Stimulated activated CD4-positive, alpha-beta T cell treated with anti-CD3 and anti-CD28 coated beads, TNF-alpha, amount 100 ng/mL, for 48 hours (primary cell): Measurements from ENCODE around the gene PAX2.

Source experiments
- DNase-seq, 3 donors: peaks; one replicate each; pipeline ENCODE4 v3.0.0-alpha.2; 2020; ENCODE audit warnings: low read depth in 3 of 3

PAX2 gene

DNA sequence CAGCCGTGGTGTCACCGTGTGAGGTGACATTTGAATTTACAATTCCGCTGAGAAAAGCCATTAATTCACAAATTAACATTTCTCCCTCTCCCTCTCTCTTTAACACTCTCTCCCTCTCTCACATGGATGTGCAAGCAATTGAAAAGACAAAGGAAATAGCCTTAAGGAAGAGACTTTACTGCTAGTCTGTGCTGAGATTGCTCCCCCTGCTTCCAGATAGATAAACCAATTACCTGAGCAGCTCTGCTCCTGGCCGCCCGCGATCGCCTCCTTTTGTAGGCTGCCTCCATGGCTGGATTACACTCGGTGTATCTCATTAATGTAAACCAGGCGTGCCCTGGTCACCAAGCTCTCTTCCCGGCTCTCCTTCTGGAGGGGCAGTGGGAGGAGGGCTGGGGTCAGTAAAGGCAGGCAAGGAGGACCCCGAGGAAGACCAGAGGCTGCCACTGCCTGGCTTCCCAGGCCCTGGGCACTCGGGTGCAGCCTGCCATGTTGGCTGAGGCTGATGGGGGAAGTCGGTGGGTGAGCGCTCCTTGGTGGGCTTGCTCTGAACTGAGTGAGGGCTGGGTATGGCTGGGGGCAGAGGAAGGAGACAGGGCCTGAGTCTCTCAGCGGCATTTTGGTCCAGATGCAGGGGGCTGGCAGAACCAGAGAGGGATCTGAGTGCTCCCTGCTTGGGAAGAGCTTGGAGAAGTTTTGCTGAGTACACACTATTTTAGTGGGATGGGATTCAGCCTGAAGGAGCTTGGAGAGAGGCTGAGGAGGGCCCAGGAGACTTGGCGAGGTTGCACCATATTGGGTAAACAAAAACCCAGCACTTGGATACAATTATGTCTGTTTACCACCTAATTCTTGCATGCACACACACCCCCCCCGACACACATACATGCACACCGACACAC lies 42.9 kb downstream of the PAX2 start:
- DNase-seq = no peak

DNA sequence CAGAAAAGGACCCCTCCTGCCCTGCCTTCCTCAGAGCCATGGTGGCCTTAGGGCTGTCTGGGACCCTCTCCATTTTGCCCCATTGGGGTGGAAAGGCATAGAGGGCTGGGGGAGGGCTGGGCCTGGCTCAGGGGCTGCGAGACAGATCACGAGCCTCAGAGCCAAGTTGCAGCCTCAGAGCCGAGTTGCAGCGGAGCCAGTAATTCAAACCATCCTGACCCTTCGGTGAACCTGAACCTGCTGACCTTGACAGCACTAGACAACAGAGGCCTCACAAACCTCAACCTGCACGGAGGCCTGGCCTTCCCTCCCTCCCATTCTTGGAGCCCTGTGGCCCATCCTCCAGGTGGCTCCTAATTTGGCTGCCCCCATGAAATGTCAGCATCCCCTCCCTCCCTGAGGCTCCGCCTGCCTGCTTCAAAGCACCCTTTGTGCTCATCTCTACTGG lies 45.4 kb downstream of the PAX2 start:
- DNase-seq = no peak

DNA sequence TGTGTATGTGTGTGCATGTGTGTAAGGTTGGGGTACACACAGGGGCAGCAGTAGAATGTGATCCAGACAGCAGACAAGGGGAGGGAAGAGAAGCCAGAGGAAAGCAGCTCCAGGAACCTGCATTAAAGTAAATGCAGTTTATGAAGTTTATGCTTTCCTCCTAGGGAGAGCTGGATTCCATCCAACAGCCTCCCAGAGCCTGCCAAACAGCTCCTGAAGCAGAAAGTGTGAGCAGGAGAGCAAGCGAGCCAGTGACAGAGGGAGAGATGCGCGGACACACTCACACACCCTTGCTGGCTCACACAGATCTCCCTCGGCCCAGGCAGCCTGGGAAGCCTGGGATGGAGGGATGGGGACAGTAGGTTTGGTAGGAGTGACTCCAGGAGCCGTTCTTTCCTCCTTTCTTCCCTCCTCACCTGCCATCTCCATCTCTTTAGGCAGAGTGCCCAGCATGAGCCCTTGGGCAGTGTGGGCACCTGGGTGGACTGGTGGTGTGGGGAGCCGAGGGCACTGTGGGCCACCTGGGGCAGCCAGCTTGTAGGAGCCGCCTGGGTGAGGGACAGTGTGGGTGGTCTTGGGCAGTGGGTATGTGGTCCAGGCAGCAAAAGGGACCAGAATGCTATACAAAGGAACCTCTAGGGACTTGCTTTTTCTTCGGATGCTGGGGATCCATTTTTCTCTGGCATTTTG lies 46.1 kb downstream of the PAX2 start:
- DNase-seq = no peak

DNA sequence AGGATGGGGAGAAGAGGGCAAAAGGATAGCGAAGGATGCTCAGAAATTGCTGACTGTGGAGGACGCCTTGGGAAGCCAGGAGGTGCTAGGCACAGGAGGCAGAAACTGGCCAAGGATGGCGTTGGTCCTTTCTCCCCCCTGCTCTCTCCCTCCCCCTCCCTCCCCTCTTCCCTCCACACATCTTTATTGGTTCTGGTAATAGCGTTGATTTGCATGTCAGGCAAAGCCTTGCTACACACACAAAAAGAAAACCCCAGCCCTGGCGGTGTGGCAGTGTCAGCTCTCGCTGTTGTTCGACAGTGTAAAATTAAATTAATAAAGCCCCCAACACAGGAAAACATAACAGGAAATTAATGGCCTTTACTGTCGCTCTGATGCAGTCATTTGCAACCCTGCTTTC lies 47.2 kb downstream of the PAX2 start:
- no peak for DNase-seq

DNA sequence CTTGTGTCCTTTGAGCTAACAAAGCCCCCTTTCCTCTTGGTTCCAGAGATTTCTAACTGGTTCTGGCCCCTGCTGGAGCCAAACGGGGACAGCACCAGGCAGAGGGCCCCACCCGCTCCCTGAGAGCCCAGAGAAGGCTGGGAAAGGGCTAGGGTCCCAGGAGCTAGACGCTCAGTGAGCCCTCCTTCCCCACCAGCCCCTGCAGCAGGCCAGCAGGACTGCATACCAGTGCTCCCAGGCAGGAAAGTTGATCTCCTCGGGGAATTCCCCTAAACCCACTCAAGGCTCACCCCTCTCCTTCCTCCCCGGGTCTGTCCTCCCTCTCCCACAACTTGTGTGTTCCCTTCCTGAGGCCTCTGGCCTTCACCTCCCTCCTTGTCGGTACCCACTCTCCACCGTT lies 47.7 kb downstream of the PAX2 start:
- no peak for DNase-seq

DNA sequence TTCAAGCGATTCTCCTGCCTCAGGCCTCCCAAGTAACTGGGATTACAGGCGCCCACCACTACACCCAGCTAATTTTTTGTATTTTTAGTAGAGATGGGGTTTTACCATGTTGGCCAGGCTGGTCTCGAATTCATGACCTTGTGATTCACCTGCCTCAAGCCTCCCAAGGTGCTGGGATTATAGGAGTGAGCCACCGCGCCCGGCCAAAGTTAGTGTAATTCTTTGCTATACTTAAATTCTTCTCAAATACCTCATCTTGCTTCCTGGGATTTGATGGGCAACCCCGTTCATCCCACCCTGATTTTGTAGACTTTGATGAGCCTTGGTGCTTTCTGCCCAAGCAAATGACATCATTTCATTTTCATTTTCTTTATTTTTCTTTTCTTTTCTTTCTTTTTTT lies 54.5 kb downstream of the PAX2 start:
- DNase-seq = no peak

DNA sequence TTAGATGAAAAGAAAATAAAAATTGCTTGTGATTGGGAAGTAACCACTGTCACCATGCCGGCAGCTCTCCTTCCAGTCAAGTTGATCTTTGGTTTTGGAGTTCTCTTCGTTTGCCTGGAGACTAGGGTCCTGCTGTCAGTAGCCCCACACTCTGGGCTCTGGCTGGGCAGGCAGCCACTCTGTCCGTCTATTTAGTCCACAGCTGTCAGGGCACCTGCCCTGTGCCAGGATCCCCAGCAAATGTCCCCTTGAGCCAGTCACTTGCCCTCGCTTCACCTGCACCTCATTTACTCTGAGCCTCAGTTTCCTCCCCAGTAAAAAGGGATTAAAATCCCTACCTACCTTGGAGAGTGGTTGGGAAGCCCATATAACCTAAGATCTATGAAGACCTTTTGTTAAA lies 55.5 kb downstream of the PAX2 start:
- no peak for DNase-seq

DNA sequence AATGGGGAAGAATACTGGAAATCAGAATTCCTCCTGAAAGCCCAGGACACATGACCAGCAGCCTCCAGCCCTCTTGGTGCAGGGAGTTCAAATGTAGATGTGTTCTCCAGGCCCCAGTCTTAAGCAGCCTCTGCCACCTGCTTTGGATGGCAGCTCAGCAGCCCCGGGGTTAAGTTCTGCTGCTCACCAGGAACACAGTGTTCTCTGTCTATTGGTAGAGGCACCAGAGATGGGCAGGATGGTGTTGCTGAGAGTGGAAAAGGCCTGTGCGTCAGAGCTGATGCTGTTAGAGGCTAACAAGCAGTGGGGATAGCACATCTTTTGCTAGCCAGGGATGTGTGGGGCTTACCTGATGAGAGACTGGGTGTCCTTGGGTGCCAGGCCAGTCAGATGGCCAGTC lies 56.8 kb downstream of the PAX2 start:
- DNase-seq = no peak

DNA sequence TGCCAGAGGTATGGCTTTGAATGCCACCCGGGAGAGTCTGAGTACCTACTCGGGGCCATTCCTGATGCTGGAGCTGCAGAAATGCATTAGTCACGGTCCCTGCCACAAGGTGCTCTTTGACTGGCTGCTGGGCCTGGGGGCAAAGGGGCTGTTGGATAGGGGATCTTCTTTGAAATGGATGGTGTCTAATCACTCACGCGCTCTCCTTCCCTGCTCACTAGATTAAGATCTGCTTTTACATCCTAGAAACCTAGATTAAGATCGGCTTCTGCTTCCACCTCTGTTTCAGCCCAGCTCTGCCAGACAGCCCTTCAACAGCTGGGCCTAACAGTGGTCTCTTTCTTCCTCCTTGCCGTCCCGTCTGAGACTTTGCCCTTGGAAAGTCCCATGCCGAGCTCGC lies 57.2 kb downstream of the PAX2 start:
- DNase-seq = no peak

DNA sequence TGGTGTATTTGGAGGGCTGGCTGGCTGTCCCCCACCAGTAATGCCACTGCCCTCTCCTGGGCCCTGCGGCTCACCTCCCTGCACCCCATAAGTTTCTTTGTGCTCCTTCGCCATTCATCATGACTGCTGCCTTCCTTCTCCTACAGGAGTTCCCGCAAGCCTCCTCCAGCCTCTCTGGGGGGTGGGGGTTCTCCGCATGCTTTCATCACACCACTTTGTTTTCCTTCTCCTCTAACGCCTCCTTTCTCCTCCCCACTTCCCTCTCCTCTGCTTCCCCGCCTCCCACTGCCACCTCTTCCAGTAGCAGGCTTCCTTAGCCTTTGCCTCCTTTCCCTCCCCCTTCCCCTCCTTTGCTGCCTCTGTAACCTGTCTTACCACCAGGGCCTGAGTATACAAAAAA lies 58.1 kb downstream of the PAX2 start:
- DNase-seq = no peak

DNA sequence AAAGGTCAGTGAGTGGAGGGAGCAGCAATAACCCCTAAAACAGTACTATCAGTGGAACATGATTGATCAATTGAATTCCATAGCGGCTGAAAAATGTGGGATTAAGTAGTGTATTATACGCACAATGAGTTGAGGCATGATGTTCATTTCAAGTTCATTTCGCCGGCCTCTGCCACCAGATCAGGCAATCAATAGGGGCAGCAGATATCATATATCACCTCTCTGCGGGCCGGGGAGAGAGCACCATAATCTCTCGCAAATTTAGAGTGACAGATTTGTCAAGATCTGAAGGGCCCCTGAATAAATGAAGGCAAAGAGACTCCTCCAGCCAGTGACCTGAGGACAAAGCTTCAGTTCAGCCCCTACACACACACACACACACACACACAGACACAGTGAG lies 58.5 kb downstream of the PAX2 start:
- DNase-seq = no peak

DNA sequence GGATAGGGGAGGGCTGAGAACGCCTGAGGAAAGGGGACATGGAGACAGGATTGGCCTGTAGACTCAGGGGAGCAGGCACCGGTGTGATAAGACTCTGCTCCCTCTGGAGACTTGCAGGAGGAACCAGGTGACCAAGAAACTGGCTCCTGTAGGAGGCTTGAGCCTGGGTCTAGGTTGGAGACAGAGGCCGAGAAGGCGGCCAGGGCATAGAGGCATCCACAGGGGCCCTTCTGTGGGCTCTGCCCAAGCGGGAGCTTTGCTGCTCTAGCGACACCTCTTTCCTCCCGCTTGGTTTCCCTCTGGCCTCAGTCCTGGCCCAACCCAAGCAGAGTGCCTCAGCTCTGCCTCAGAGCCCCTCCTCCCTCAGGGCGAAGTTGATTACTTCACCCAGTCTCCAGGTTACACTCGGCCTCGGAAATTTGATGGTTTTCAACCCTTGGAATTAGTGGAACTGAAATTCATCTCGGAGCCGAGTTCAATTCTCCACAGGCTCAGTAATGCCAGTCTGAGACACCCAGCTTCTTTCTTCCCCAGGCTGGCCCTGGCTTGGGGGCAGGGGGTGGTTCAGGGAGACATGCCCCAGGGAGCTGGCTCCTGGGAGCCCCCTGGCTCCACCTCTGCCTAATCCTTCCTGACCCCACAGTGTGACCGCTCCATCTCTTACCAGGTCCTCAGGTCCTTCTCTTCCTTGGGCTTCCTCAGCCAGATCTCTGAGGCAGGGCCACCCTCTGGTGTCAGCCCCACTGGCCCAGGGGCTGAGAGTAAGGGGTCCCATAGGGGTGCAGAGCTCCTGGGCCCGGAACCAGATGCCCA lies 60.4 kb downstream of the PAX2 start:
- DNase-seq = no peak

DNA sequence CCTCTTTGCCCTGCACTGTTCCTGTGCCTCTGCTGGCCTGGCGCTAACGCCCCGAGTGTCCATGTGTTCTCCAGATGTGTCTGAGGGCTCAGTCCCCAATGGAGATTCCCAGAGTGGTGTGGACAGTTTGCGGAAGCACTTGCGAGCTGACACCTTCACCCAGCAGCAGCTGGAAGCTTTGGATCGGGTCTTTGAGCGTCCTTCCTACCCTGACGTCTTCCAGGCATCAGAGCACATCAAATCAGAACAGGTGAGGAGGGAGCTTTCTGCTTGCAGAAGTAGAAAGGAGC lies 60.9 kb downstream of the PAX2 start:
- DNase-seq = no peak

DNA sequence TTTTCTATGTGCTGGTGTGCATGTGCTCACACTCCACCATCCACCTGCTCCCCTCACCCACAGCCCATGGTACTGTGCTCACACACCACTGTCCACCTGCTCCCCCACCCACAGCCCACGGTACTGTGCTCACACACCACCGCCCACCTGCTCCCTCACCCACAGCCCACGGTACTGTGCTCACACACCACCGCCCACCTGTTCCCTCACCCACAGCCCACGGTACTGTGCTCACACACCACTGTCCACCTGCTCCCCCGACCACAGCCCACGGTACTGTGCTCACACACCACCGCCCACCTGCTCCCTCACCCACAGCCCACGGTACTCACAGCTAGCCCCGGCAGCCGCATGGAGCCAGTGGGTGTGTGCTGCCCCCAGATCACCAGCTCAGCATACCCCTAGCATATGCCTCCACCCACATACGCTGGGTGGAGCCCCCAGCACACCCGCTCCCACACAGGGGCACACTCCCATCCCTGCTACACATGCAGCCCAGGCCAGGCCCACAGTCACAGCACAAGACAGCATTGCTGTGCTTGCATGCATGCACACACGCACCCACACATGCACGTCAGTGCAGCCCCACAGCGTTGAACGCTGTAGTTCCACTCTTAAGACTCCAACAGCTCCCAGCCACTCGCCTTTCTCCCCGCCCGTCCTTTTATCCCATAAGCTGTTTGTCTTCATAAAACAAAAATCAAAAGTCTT lies 62.0 kb downstream of the PAX2 start:
- DNase-seq = no peak

DNA sequence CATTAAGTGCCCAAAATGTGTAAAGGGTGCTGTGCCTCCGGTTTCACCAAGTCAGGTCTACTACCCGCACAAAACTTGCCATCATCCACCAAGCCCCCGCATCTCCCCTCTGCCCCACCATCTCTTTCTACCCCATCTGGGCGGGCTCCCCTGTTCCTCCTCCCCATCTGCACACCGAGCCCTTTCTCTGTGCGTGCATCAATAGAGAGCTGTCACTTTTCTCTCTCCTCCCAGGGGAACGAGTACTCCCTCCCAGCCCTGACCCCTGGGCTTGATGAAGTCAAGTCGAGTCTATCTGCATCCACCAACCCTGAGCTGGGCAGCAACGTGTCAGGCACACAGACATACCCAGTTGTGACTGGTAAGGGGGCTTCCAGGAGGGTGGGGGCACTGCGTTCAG lies 63.5 kb downstream of the PAX2 start:
- DNase-seq = no peak

DNA sequence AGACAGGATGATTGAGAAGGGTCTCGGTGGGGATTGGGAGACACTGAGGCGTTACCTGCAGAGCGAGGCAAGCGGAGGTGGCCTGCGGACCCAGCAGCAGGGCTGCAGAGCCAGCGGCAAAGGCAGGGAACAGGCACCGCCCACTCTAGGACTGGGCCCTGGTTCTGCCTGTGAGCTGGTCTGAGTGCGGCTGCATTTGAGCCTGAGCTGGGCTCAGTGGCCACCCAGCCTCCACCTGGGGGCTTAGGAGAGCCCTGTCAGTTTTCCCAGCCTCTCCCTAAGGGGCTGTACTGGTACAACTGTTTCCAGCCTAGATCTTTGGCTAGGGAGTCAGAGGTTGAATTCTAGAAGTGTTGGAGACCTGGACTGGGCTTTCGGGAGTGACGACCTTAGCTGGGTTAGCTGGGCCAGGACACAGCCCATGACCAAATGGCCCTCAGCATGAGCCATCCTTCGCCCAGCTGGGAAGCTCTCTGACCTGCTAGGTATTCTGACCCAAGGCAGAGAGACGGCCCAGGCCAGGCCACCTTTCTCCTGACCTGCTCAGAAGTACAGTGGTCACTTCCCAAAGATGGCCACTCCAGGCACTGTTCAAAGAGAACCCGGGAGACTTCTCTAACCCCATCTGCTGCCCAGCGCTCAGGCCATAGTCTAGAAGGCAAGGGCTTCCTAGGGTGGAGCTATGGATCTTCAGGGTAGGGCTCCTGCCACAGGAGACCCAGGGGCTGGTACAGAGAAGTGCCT lies 64.9 kb downstream of the PAX2 start:
- DNase-seq = no peak

DNA sequence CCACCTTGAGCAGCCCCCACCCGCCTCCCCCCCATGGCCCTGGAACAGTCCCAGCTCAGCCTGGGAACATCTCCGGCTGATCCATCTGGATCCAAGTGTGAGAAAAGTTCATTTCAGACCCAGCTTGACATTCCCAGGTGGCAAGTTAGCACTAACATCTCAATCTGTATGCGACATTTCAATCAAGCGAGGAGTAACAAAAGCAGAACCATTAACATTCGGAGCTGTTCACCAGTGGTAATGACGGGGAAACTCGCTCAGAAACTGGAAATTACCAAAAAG lies 65.4 kb downstream of the PAX2 start:
- DNase-seq = no peak

DNA sequence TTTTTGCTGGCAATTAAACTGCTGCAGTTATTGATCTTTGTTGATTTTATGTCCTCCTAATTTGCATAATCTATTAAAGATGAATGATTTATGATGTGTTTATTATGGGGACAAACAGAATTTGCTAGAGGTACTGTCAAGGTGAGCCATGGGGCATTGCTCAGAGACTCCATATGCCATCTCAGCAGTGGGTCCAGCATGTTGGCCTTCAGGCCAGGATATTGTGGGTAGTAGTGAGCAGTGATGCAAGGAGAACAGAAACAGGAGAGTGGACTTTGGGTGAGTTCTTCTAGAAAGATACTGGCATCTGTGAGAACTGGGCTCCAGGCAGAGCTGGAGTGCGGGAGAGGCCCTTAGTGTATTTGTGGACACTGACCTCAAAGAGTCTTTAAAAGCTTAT lies 65.9 kb downstream of the PAX2 start:
- no peak for DNase-seq

DNA sequence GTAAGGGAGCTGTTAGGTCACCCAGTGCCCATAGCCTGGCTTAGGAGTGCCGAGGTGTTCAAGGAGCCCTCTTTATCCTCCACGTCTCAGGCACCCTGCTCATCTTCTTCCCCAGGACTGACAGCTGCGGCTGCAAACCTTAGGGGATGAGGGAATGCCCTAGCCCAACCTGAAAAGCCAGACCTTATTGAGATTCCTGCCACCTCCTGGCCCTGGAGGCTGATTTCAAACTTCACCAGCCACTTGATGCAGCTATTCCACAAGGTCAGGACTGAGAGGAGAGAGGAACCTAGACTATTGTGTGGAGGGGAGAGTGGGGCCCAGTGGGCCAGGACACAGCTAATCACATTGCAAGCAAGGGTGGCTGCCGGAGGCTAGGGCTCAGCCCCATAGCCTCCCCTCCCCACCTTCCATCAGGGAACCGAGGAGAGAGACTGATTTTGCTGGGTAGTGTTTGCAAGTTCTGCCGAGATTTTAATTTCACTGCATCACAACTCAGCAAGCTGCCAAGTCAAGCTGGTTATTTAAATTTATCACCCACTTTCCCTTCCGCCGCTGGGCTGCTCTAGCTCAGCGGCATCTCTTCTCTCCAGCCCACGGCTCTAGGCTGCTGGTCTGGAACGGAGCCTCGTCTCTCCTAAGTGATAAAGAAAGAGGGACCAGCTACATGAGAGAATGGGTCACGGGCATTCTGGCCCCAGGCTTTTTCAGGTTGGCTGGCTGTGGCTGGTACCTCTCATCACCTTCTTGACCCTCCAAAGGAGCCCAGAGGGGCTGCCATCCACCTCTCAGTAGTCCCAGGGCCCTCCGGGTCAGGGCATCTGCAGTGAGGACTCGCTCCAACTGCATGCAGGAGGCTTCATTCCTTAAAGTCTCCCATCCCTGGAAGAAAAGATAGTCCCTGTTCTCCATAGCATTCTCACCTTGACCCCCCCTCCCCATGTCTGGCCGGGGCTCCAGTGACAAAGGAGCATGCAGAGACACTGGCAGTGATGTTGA lies 66.7 kb downstream of the PAX2 start:
- DNase-seq = no peak

DNA sequence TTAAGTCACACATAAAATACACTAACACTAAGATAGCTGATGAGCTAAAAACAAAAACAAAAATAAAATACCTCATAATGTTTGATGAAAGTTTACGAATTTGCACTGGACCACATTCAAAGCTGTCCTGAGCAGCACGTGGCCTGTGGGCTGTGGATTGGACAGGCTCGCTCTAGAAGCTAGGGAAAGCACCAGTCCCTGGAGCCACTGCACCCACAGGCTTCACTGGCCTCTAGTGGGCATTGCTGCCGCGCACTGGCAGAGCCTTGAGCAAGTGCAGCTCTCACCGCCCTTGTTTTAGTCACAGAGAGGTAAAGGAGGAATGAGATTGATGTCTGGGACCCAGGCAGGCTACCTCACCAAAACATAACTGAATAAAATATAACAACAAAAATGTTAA lies 67.6 kb downstream of the PAX2 start:
- no peak for DNase-seq
